ENCODE results near the gene ANKRD11. TPM values are rescaled to one million over a fixed set of nuclear protein-coding genes. Genes with fewer than 3 reads are reported as not detected.

The ANKRD11 gene
- total and polyA plus RNA-seq, 9 donors = 52.1 to 188 (median 109) TPM

DNA sequence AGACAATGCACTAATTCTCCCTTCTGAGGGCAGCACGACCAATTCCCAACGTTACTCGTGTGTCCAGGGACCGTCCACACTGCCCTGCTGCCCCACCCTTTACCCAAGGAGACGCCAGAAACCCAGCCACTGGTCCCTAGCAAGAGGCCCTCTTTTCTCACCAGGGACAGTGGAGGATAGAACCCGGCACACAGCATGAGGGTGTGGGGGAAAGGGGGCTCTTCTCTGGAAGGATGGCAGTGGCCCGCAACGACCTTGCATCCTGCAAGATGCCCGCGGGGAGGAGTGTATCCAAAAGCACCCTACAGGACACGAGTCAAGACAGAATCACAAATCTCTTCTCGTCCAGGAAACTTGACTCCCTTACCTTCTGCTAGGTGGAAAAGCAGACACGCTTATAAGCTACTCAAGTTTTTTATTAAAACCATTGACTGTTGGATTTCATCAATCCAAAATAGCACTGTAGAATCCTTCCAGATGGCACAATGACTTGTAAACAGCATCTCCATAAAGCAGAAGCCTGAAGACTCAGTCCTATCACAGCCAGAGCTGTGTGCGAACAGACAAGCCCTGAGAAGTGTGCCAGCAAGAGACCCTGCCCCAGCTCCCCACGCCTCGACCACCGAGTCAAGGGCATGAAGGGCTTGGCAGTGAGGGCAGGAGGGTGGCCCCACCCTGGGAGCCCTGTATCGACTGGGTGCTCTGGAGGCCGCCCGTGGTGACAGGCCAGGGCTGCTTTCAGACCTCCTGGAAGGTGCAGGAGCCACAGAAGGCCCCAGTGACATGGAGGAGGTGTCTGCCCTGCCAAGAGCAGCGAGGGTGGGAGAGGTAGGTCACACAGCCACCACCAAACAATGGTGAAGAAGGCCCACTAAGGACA, 103.8 kb downstream of the ANKRD11 start:
- Histone ChIP-seq H3K4me3 (no peak overlapping the region), H3K27me3 (no peaks in the 10 kb centered on the region), H3K36me3 (no peaks in the 10 kb centered on the region), H3K4me1 (ENCODE audit: insufficient read depth) (peaks cover 16% of the 10 kb centered on the region), H3K9me3 (no peaks in the 10 kb centered on the region), H3K27ac (no peak overlapping the region)
- WGBS, 3 donors = 74 to 82% (median 77%) methylated on average over 21 of the region's 21 CpGs
- intact Hi-C loops (cut with DNase I) = no loop called here
- TF ChIP-seq, protein P1, sequence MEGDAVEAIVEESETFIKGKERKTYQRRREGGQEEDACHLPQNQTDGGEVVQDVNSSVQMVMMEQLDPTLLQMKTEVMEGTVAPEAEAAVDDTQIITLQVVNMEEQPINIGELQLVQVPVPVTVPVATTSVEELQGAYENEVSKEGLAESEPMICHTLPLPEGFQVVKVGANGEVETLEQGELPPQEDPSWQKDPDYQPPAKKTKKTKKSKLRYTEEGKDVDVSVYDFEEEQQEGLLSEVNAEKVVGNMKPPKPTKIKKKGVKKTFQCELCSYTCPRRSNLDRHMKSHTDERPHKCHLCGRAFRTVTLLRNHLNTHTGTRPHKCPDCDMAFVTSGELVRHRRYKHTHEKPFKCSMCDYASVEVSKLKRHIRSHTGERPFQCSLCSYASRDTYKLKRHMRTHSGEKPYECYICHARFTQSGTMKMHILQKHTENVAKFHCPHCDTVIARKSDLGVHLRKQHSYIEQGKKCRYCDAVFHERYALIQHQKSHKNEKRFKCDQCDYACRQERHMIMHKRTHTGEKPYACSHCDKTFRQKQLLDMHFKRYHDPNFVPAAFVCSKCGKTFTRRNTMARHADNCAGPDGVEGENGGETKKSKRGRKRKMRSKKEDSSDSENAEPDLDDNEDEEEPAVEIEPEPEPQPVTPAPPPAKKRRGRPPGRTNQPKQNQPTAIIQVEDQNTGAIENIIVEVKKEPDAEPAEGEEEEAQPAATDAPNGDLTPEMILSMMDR (IDR thresholded peaks at IDR 0.05) = no peak
- no peak for TF ChIP-seq POLR2A (IDR thresholded peaks at IDR 0.05)
- no peak for TF ChIP-seq EP300 (IDR thresholded peaks at IDR 0.05)
- DNase-seq = no peak

DNA sequence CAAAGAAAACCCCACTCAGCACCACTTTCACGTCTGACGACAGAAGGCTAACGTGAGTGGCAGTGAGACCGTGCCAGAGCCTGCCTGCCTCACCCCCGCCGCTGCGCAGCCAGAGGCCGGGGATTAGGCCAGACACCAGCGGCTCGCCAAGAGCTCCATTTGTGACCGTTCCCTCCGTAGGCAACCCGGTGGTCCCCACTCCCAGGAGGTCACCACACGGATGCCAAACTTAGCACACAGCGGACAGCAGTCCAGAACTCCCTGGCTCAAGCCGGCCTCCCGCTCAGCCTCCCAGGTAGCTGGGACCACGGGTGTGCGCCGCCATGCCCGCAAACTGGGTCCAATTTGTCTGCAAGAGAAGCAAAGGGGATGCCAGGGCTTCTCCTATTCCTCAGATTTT, 104.6 kb downstream of the ANKRD11 start:
- Histone ChIP-seq H3K36me3 (no peaks in the 10 kb centered on the region), H3K27ac (no peak overlapping the region), H3K27me3 (no peaks in the 10 kb centered on the region), H3K4me1 (ENCODE audit: insufficient read depth) (peaks cover 16% of the 10 kb centered on the region), H3K4me3 (no peak overlapping the region), H3K9me3 (no peaks in the 10 kb centered on the region)
- no peak for TF ChIP-seq POLR2A (IDR thresholded peaks at IDR 0.05)
- no peak for TF ChIP-seq EP300 (IDR thresholded peaks at IDR 0.05)
- TF ChIP-seq, protein P1 (IDR thresholded peaks at IDR 0.05) = no peak
- WGBS, 3 donors = 94 to 95% (median 94%) methylated on average over 21 of the region's 21 CpGs
- no peak for DNase-seq
- intact Hi-C loops (cut with DNase I) = no loop called here

DNA sequence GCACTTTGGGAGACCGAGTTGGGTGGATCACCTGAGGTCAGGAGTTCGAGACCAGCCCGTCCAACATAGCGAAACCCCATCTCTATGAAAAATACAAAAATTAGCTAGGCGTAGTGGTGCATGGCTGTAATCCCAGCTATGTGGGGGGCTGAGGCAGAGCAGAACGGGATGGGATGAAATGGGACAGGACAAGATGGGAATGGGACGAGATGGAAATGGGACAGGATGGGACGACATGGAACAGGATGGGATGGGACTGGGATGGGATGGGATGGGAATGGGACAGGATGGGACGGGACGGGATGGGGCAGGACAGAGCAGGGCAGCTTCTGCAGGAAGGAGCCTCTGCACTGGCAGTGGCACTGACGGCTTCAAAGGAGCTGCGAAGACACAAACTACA, 106.1 kb downstream of the ANKRD11 start:
- no peak for DNase-seq
- H3K27me3 ChIP-seq = no peaks in the 10 kb centered on the region
- no peaks in the 10 kb centered on the region for H3K36me3 ChIP-seq
- WGBS, 3 donors = 92 to 95% (median 95%) methylated on average over 12 of the region's 12 CpGs
- H3K27ac ChIP-seq = no peak overlapping the region
- TF ChIP-seq, protein P1 (IDR thresholded peaks at IDR 0.05) = no peak
- TF ChIP-seq EP300 (IDR thresholded peaks at IDR 0.05) (no peak), POLR2A (IDR thresholded peaks at IDR 0.05) (no peak)
- no peaks in the 10 kb centered on the region for H3K9me3 ChIP-seq
- H3K4me3 ChIP-seq = no peak overlapping the region
- intact Hi-C loops (cut with DNase I) = no loop called here
- peaks cover 19% of the 10 kb centered on the region for H3K4me1 ChIP-seq (ENCODE audit: insufficient read depth)

DNA sequence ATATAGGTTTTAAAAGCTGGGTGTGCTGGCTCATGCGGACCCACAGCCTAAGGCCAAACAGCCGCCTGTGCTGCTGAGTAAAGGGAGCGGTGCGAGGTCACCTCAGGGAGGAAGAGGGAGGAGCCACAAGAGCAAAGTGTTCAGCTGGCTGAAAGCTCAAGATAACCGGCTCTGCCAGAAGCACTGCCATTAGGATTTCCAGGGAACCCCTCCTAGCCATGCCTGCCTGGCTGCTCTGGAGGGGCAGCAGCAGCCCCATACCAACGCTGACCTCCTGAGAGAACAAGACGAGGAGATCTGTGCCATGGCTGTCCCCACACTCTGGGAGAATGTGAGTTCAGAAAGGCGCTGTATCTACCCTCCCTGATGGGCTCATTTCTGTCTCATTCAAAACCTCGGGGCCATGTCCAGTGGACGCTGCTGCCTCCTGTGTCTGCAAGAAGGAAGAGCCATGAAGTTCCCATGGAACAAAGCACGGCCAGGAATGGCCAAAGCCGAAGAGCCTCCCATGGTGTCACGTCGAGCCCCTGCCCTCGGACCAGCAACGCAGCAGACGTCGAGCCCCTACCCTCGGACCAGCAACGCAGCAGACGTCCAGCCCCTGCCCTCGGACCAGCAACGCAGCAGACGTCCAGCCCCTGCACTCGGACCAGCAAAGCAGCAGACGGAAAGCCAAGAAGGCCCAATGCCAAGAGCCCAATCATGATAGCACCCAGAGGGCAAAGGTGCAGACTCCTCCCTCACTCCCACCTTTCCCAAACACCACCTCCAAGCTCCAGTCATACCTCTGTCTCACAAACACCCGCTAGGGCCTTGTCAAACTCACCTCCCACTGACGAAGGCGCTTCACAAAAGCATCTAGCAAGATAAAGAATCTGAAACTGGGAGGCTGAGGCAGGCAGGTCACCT, 107.0 kb downstream of the ANKRD11 start:
- Histone ChIP-seq H3K27ac (no peak overlapping the region), H3K4me1 (ENCODE audit: insufficient read depth) (peaks cover 24% of the 10 kb centered on the region), H3K36me3 (no peaks in the 10 kb centered on the region), H3K27me3 (no peaks in the 10 kb centered on the region), H3K9me3 (no peaks in the 10 kb centered on the region), H3K4me3 (no peak overlapping the region)
- peak in 2 of 5 donors; percentile 46 to 71 for DNase-seq
- 44 to 57% (median 50%) methylated on average over 29 of the region's 29 CpGs for WGBS, 3 donors
- intact Hi-C loops (cut with DNase I) = no loop called here
- TF ChIP-seq, protein P1 (IDR thresholded peaks at IDR 0.05) = no peak
- TF ChIP-seq POLR2A (IDR thresholded peaks at IDR 0.05) = no peak
- TF ChIP-seq EP300 (IDR thresholded peaks at IDR 0.05) = no peak
